H1 (cell line): ENCODE results near the gene TDG. TPM values are rescaled to one million over a fixed set of nuclear protein-coding genes. Genes with fewer than 3 reads are reported as not detected.

Experiments
- CEBPB ChIP-seq: IDR thresholded peaks from 2 replicates; pipeline ENCODE4 v1.6.1; 2012; ENCODE audit warnings: low read depth, low read length
- CHD1 ChIP-seq: IDR thresholded peaks from 2 replicates; pipeline ENCODE4 v1.6.1; 2012; ENCODE audit warnings: low read depth, low read length, improper control_type of control experiment
- EGR1 ChIP-seq: IDR thresholded peaks from 2 replicates; pipeline ENCODE4 v1.6.1; 2011; ENCODE audit warnings: low read depth, low read length, borderline replicate concordance
- GTF2F1 ChIP-seq: IDR thresholded peaks from 2 replicates; pipeline ENCODE4 v1.6.1; 2012; ENCODE audit warnings: low read depth, low read length, improper control_type of control experiment, borderline replicate concordance
- HDAC6 ChIP-seq: IDR thresholded peaks from one replicate; pipeline ENCODE4 v1.7.1; 2012; ENCODE audit warnings: low read depth, mild to moderate bottlenecking, inconsistent platforms, low read length, moderate library complexity
- JUND ChIP-seq: IDR thresholded peaks from 2 replicates; pipeline ENCODE4 v1.6.1; 2011; ENCODE audit warnings: mild to moderate bottlenecking, improper control_type of control experiment, low read length
- SAP30 ChIP-seq: fragments of 300-600 bp; sonication (generic); IDR thresholded peaks from 2 replicates; pipeline ENCODE4 v1.7.1; 2012; ENCODE audit warnings: low read length, moderate library complexity, mild to moderate bottlenecking, inconsistent platforms; ENCODE audit not compliant: insufficient read depth, insufficient replicate concordance
- SP1 ChIP-seq: IDR thresholded peaks from 2 replicates; pipeline ENCODE4 v1.6.1; 2011; ENCODE audit warnings: low read depth, low read length
- TCF12 ChIP-seq: IDR thresholded peaks from 2 replicates; pipeline ENCODE4 v1.6.1; 2011; ENCODE audit warnings: low read depth, mild to moderate bottlenecking, low read length
- polyA plus RNA-seq, 7 experiments: library from polyadenylated mRNA; depleted of rRNA in 3 of 7; stranded (reverse) in 5 of 7; unstranded in 2 of 7; fragments of >200 nt in 5 of 7; fragments of 200-250 nt in 2 of 7; gene quantifications; 1 replicate in 5 of 7; 2 replicates in 1 of 7; 4 replicates in 1 of 7; pipeline versions ENCODE4 v1.2.1 to v1.2.3, GENCODE V29; 2011 to 2013; ENCODE audit warnings: missing spikeins in 2 of 7, mixed read lengths in 2 of 7
- total RNA-seq: library from RNA; stranded (reverse); fragmentation: NEBNext Ultra II Directional; extraction: Animal tissue kit (Norgen Biotek cat#: 25700); gene quantifications from 2 replicates; pipeline ENCODE4 v1.2.1, GENCODE V29; 2021
- TF ChIP-seq, protein P1 (sequence below): fragments of 300-600 bp; sonication (generic); IDR thresholded peaks from 2 replicates; pipeline ENCODE4 v1.7.1; 2012; ENCODE audit warnings: low read length, moderate library complexity, mild to moderate bottlenecking, inconsistent platforms; ENCODE audit not compliant: insufficient replicate concordance

Gene TDG
- total and polyA plus RNA-seq, 2 of the 8 experiments (the other 6 are each of a cell fraction or from before 2014, with no cell fraction given), result 22.7 to 47.8 TPM

DNA sequence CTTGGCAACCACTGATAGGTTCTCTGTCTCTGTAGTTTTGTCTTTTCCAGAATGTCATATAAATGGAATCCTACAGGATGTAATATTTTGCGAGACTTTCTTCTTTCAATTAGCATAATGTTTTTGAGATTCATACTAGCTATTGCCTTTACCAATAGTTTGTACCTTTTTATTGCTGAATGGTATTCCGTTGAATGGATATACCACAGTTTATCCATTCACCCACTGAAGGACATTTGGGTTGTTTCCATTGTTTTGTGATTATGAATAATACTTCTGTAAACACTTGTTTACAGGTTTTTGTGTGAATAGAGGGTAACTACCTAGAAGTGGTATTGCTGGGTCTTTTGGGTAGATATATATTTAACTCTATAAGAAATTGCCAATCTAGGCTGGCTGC is 58.0 kb downstream of the TDG start (continued):
- TF ChIP-seq SAP30 (no peak), EGR1 (no peak), HDAC6 (no peak), CHD1 (no peak), JUND (no peak), TCF12 (no peak), CEBPB (no peak), GTF2F1 (no peak), SP1 (no peak)
- TF ChIP-seq, protein P1, sequence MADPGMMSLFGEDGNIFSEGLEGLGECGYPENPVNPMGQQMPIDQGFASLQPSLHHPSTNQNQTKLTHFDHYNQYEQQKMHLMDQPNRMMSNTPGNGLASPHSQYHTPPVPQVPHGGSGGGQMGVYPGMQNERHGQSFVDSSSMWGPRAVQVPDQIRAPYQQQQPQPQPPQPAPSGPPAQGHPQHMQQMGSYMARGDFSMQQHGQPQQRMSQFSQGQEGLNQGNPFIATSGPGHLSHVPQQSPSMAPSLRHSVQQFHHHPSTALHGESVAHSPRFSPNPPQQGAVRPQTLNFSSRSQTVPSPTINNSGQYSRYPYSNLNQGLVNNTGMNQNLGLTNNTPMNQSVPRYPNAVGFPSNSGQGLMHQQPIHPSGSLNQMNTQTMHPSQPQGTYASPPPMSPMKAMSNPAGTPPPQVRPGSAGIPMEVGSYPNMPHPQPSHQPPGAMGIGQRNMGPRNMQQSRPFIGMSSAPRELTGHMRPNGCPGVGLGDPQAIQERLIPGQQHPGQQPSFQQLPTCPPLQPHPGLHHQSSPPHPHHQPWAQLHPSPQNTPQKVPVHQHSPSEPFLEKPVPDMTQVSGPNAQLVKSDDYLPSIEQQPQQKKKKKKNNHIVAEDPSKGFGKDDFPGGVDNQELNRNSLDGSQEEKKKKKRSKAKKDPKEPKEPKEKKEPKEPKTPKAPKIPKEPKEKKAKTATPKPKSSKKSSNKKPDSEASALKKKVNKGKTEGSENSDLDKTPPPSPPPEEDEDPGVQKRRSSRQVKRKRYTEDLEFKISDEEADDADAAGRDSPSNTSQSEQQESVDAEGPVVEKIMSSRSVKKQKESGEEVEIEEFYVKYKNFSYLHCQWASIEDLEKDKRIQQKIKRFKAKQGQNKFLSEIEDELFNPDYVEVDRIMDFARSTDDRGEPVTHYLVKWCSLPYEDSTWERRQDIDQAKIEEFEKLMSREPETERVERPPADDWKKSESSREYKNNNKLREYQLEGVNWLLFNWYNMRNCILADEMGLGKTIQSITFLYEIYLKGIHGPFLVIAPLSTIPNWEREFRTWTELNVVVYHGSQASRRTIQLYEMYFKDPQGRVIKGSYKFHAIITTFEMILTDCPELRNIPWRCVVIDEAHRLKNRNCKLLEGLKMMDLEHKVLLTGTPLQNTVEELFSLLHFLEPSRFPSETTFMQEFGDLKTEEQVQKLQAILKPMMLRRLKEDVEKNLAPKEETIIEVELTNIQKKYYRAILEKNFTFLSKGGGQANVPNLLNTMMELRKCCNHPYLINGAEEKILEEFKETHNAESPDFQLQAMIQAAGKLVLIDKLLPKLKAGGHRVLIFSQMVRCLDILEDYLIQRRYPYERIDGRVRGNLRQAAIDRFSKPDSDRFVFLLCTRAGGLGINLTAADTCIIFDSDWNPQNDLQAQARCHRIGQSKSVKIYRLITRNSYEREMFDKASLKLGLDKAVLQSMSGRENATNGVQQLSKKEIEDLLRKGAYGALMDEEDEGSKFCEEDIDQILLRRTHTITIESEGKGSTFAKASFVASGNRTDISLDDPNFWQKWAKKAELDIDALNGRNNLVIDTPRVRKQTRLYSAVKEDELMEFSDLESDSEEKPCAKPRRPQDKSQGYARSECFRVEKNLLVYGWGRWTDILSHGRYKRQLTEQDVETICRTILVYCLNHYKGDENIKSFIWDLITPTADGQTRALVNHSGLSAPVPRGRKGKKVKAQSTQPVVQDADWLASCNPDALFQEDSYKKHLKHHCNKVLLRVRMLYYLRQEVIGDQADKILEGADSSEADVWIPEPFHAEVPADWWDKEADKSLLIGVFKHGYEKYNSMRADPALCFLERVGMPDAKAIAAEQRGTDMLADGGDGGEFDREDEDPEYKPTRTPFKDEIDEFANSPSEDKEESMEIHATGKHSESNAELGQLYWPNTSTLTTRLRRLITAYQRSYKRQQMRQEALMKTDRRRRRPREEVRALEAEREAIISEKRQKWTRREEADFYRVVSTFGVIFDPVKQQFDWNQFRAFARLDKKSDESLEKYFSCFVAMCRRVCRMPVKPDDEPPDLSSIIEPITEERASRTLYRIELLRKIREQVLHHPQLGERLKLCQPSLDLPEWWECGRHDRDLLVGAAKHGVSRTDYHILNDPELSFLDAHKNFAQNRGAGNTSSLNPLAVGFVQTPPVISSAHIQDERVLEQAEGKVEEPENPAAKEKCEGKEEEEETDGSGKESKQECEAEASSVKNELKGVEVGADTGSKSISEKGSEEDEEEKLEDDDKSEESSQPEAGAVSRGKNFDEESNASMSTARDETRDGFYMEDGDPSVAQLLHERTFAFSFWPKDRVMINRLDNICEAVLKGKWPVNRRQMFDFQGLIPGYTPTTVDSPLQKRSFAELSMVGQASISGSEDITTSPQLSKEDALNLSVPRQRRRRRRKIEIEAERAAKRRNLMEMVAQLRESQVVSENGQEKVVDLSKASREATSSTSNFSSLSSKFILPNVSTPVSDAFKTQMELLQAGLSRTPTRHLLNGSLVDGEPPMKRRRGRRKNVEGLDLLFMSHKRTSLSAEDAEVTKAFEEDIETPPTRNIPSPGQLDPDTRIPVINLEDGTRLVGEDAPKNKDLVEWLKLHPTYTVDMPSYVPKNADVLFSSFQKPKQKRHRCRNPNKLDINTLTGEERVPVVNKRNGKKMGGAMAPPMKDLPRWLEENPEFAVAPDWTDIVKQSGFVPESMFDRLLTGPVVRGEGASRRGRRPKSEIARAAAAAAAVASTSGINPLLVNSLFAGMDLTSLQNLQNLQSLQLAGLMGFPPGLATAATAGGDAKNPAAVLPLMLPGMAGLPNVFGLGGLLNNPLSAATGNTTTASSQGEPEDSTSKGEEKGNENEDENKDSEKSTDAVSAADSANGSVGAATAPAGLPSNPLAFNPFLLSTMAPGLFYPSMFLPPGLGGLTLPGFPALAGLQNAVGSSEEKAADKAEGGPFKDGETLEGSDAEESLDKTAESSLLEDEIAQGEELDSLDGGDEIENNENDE, result no peak
